Activated T-helper 9 cell treated with anti-CD3 and anti-CD28 coated beads, Interleukin-2, amount 50 U/mL, for 16 hours (primary cell): Measurements from ENCODE around the gene NMB.
"Not testable (repeated sequence)": the region's sequence is repeated elsewhere in the genome, so short reads cannot be mapped to it uniquely, and the experiment has no call there.

Source experiments
- DNase-seq: peaks from one replicate; pipeline ENCODE4 v3.0.0-alpha.2; 2020; ENCODE audit warnings: low read depth

The NMB gene

GRCh38 chr15:84658080-84658787 lies at the start of gene NMB:
NMB (minus strand) TSS chr15:84658199; CDS start chr15:84658152, 47 bp downstream.
- peak; percentile 75 for DNase-seq

GRCh38 chr15:84703808-84704207 lies 45.8 kb upstream of the NMB start:
- no peak for DNase-seq

GRCh38 chr15:84702961-84703482 lies 45.0 kb upstream of the NMB start:
- no peak for DNase-seq

- DNase-seq = no peak
Measured at GRCh38 chr15:84699538-84700191, 41.7 kb upstream of the NMB start.

GRCh38 chr15:84697236-84697990 lies 39.4 kb upstream of the NMB start:
- DNase-seq = no peak

- no peak for DNase-seq
Measured at GRCh38 chr15:84696757-84697156, 38.8 kb upstream of the NMB start.

GRCh38 chr15:84690342-84690741 lies 32.3 kb upstream of the NMB start:
- DNase-seq = no peak

- DNase-seq = no peak
Measured at GRCh38 chr15:84689858-84690257, 31.9 kb upstream of the NMB start.

- DNase-seq = not testable (repeated sequence)
Measured at GRCh38 chr15:84686446-84686845, 28.4 kb upstream of the NMB start.

- DNase-seq = no peak
Measured at GRCh38 chr15:84685304-84685703, 27.3 kb upstream of the NMB start.

- DNase-seq = no peak
Measured at GRCh38 chr15:84684092-84684491, 26.1 kb upstream of the NMB start.

GRCh38 chr15:84681831-84682230 lies 23.8 kb upstream of the NMB start:
- DNase-seq = peak; percentile 40

- no peak for DNase-seq
Measured at GRCh38 chr15:84671211-84671610, 13.2 kb upstream of the NMB start.

- peak; percentile 34 for DNase-seq
Measured at GRCh38 chr15:84669726-84670125, 11.7 kb upstream of the NMB start.

GRCh38 chr15:84668221-84668982 lies 10.4 kb upstream of the NMB start:
- DNase-seq = no peak

- DNase-seq = no peak
Measured at GRCh38 chr15:84666373-84666772, 8.4 kb upstream of the NMB start.

GRCh38 chr15:84661001-84661400 lies 3.0 kb upstream of the NMB start:
- no peak for DNase-seq

- no peak for DNase-seq
Measured at GRCh38 chr15:84659904-84660781, 2.1 kb upstream of the NMB start.

GRCh38 chr15:84658788-84659411 lies 901 bp upstream of the NMB start:
- DNase-seq = no peak

GRCh38 chr15:84657748-84658079 lies 285 bp downstream of the NMB start:
- no peak for DNase-seq

- no peak for DNase-seq
Measured at GRCh38 chr15:84656972-84657371, 1.0 kb downstream of the NMB start.
